Measurements from ENCODE around the gene DGKG.

DGKG gene

GRCh38 chr3:186098740-186099139 is 263.3 kb downstream of the DGKG start:
- FAIRE-seq = no peak
- TF ChIP-seq POU2F2 (IDR thresholded peaks at IDR 0.05; ENCODE audit: low read depth, low read length) = no peak
- no peak for TF ChIP-seq SPI1 (IDR thresholded peaks at IDR 0.05; ENCODE audit: low read depth, low read length)
- TF ChIP-seq POLR2AphosphoS5 (IDR thresholded peaks at IDR 0.05; ENCODE audit: low read depth, low read length) = no peak
- TF ChIP-seq POLR2A (IDR thresholded peaks at IDR 0.05; ENCODE audit: low read depth, low read length) = no peak
- TF ChIP-seq PAX5 (IDR thresholded peaks at IDR 0.05; ENCODE audit: insufficient read depth, low read length, severe bottlenecking) = no peak
- TF ChIP-seq TAF1 (IDR thresholded peaks at IDR 0.05; ENCODE audit: low read depth, low read length) = no peak
- no peak for DNase-seq (ENCODE audit: insufficient read length, low spot score)

DNA sequence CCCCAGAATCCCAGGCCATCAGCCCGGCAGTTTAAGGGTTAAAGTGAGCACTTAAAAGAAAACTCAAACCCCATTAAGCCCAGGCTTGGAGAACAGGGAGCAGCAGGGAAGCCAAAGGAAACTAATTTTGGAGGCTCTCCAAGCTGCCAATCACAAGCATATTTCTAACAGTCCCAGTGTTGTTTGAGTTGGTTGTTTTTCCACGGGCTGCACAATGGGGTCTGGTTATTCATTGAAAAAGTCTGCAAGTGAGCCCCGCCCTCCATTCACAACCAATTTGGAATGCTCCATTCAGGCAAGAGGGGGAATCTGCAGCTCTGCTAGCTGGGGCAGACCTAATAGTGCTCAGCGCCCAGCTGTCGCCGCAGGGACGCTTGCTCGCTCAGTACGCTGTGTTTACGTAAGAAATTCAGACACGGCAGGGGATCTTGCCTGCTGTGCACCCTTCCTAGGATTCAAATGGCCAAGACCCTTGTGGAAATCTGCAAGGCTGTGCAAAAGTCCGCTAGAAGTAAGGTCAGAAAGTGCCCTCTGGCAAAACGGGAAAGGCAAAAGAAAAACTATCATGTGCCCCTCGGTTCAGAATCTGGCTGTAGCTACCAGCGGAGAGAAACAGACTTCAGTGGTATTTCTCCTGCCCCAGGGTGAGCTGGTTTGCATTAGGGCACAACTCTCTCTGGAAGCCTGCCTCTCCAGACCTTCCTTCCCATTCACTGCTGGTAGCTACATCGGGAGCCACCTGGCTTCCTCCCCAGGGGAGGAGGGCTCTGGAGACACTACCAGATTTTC is 264.2 kb downstream of the DGKG start:
- FAIRE-seq (peak; percentile 9), DNase-seq (ENCODE audit: insufficient read length, low spot score) (no peak)

DNA sequence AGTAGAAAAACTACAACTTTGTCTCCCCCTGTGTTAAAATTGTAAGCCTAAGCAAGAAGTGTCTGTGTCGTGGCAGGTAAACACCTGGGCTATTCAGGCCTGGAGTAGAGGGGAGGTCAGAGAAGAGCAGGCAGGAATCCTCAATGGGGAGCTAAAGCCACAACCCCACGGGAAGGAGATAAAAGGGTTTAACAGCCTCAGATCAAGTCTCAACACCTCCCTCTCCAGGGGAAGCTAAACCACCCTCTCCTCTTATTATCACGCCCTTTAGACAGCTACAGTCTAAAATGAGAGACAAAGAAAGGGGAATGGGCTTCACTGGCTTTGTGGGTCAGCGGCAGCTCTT is 264.7 kb downstream of the DGKG start:
- FAIRE-seq = no peak
- DNase-seq (ENCODE audit: insufficient read length, low spot score) = no peak
- TF ChIP-seq TAF1 (IDR thresholded peaks at IDR 0.05; ENCODE audit: low read depth, low read length) (no peak), POLR2AphosphoS5 (IDR thresholded peaks at IDR 0.05; ENCODE audit: low read depth, low read length) (no peak), SPI1 (IDR thresholded peaks at IDR 0.05; ENCODE audit: low read depth, low read length) (no peak), PAX5 (IDR thresholded peaks at IDR 0.05; ENCODE audit: insufficient read depth, low read length, severe bottlenecking) (no peak), POU2F2 (IDR thresholded peaks at IDR 0.05; ENCODE audit: low read depth, low read length) (no peak), POLR2A (IDR thresholded peaks at IDR 0.05; ENCODE audit: low read depth, low read length) (no peak)

More for the DNA sequence above, 264.2 kb downstream of the DGKG start:
- TF ChIP-seq PAX5 (IDR thresholded peaks at IDR 0.05; ENCODE audit: insufficient read depth, low read length, severe bottlenecking) (no peak), POLR2A (IDR thresholded peaks at IDR 0.05; ENCODE audit: low read depth, low read length) (no peak), TAF1 (IDR thresholded peaks at IDR 0.05; ENCODE audit: low read depth, low read length) (no peak), POU2F2 (IDR thresholded peaks at IDR 0.05; ENCODE audit: low read depth, low read length) (no peak), SPI1 (IDR thresholded peaks at IDR 0.05; ENCODE audit: low read depth, low read length) (no peak), POLR2AphosphoS5 (IDR thresholded peaks at IDR 0.05; ENCODE audit: low read depth, low read length) (no peak)
